H1 (cell line): ENCODE measurements around the gene OPN3.

Source experiments
- BACH1 ChIP-seq: IDR thresholded peaks from 2 replicates; pipeline ENCODE4 v1.6.1; 2012; ENCODE audit warnings: low read length, improper control_type of control experiment
- CEBPB ChIP-seq: IDR thresholded peaks from 2 replicates; pipeline ENCODE4 v1.6.1; 2012; ENCODE audit warnings: low read depth, low read length
- CREB1 ChIP-seq: IDR thresholded peaks from 2 replicates; pipeline ENCODE4 v1.6.1; 2012; ENCODE audit warnings: inconsistent platforms
- EZH2 ChIP-seq: fragments of 200-600 bp; sonication (generic); IDR thresholded peaks from 2 replicates; pipeline ENCODE4 v1.7.1; 2012; ENCODE audit warnings: low read depth, mild to moderate bottlenecking, moderate library complexity, low read length, inconsistent platforms; ENCODE audit not compliant: severe bottlenecking
- FOSL1 ChIP-seq: IDR thresholded peaks from 2 replicates; pipeline ENCODE4 v1.6.1; 2011; ENCODE audit warnings: mild to moderate bottlenecking, low read depth, low read length, moderate library complexity; ENCODE audit not compliant: insufficient read depth
- HDAC2 ChIP-seq, 2 experiments: fragments of 300-600 bp in 1 of 2; sonication (generic) in 1 of 2; IDR thresholded peaks; 2 replicates each; pipeline ENCODE4 v1.6.1; 2011 to 2012; ENCODE audit warnings: low read depth in 2 of 2, low read length in 2 of 2, mild to moderate bottlenecking in 2 of 2, moderate library complexity in 2 of 2, borderline replicate concordance in 1 of 2, inconsistent platforms in 1 of 2
- KDM5A ChIP-seq: fragments of 200-600 bp; IDR thresholded peaks from 2 replicates; pipeline ENCODE4 v1.7.1; 2012; ENCODE audit warnings: mild to moderate bottlenecking, low read length, inconsistent platforms, mixed read lengths
- POLR2A ChIP-seq, 2 experiments: IDR thresholded peaks; 1 replicate in 1 of 2; 2 replicates in 1 of 2; pipeline ENCODE4 v1.6.1; 2011; ENCODE audit warnings: low read depth in 2 of 2, low read length in 2 of 2, mild to moderate bottlenecking in 2 of 2; ENCODE audit errors: control extremely low read depth in 1 of 2
- POLR2AphosphoS5 ChIP-seq: IDR thresholded peaks from 2 replicates; pipeline ENCODE4 v1.6.1; 2011; ENCODE audit warnings: low read depth, low read length
- RNF2 ChIP-seq: fragments of 200-900, 300-1000 bp; sonication (generic); IDR thresholded peaks from 2 replicates; pipeline ENCODE4 v1.7.1; 2016; ENCODE audit warnings: borderline replicate concordance, low read depth, mild to moderate bottlenecking, antibody characterized with exemption, low read length; ENCODE audit not compliant: poor library complexity, severe bottlenecking; ENCODE audit errors: missing control alignments
- SIN3A ChIP-seq, 2 experiments: IDR thresholded peaks in 1 of 2; conservative IDR thresholded peaks in 1 of 2; 2 replicates each; pipeline ENCODE4 v1.6.1; 2011 to 2012; ENCODE audit warnings: low read length in 2 of 2, improper control_type of control experiment in 1 of 2, low read depth in 1 of 2, mild to moderate bottlenecking in 1 of 2
- SP1 ChIP-seq: IDR thresholded peaks from 2 replicates; pipeline ENCODE4 v1.6.1; 2011; ENCODE audit warnings: low read depth, low read length
- TCF12 ChIP-seq: IDR thresholded peaks from 2 replicates; pipeline ENCODE4 v1.6.1; 2011; ENCODE audit warnings: low read depth, mild to moderate bottlenecking, low read length
- TF ChIP-seq, protein P1 (sequence below), 3 experiments: IDR thresholded peaks; 1 replicate in 2 of 3; 2 replicates in 1 of 3; pipeline versions ENCODE4 v1.5.1 to v1.6.1; 2011; ENCODE audit warnings: low read length in 3 of 3, mild to moderate bottlenecking in 3 of 3, inconsistent platforms in 2 of 3, low read depth in 1 of 3, moderate library complexity in 1 of 3; ENCODE audit not compliant: insufficient read depth in 1 of 3; ENCODE audit errors: control extremely low read depth in 1 of 3

GRCh38 chr1:241652012-241652411 lies 11.8 kb upstream of the OPN3 start, which contains the start of gene WDR64:
- TF ChIP-seq CEBPB (no peak), POLR2AphosphoS5 (no peak), POLR2A (IDR thresholded peaks at IDR 0.05; ENCODE audit: control extremely low read depth in 1 of 2, low read depth in 2 of 2, low read length in 2 of 2) (no peak), EZH2 (no peak), KDM5A (no peak), SIN3A (conservative IDR thresholded peaks at IDR 0.05 in 1 of 2, IDR thresholded peaks at IDR 0.05 in 1 of 2; ENCODE audit: low read depth in 1 of 2, low read length in 2 of 2) (no peak), TCF12 (no peak), HDAC2 (IDR thresholded peaks at IDR 0.05; ENCODE audit: borderline replicate concordance in 1 of 2, low read depth in 2 of 2, low read length in 2 of 2) (no peak), BACH1 (no peak), RNF2 (no peak), CREB1 (no peak), SP1 (no peak), FOSL1 (no peak)
- TF ChIP-seq, protein P1, sequence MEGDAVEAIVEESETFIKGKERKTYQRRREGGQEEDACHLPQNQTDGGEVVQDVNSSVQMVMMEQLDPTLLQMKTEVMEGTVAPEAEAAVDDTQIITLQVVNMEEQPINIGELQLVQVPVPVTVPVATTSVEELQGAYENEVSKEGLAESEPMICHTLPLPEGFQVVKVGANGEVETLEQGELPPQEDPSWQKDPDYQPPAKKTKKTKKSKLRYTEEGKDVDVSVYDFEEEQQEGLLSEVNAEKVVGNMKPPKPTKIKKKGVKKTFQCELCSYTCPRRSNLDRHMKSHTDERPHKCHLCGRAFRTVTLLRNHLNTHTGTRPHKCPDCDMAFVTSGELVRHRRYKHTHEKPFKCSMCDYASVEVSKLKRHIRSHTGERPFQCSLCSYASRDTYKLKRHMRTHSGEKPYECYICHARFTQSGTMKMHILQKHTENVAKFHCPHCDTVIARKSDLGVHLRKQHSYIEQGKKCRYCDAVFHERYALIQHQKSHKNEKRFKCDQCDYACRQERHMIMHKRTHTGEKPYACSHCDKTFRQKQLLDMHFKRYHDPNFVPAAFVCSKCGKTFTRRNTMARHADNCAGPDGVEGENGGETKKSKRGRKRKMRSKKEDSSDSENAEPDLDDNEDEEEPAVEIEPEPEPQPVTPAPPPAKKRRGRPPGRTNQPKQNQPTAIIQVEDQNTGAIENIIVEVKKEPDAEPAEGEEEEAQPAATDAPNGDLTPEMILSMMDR (IDR thresholded peaks at IDR 0.05; ENCODE audit: control extremely low read depth in 1 of 3, insufficient read depth in 1 of 3, low read depth in 1 of 3, low read length in 3 of 3) = no peak
